Fibroblast of lung (primary cell): ENCODE results near the gene WASHC2A.
"Not testable (repeated sequence)": the region's sequence is repeated elsewhere in the genome, so short reads cannot be mapped to it uniquely, and the experiment has no call there.

ENCODE experiments used
- CTCF ChIP-seq, 2 donors: IDR thresholded peaks in 1 of 2; conservative IDR thresholded peaks in 1 of 2; 1 replicate in 1 of 2; 2 replicates in 1 of 2; pipeline ENCODE4 v1.5.1; 2011 to 2012; ENCODE audit warnings: low read length in 2 of 2, control low read depth in 1 of 2, inconsistent platforms in 1 of 2, low read depth in 1 of 2, mild to moderate bottlenecking in 1 of 2
- EZH2 ChIP-seq: IDR thresholded peaks from 2 replicates; pipeline ENCODE4 v1.5.1; 2012; ENCODE audit warnings: low read length, control low read depth, mild to moderate bottlenecking; ENCODE audit errors: missing control alignments

GRCh38 chr10:50132322-50132721, 64.6 kb downstream of the WASHC2A start:
- not testable (repeated sequence) for TF ChIP-seq CTCF (conservative IDR thresholded peaks at IDR 0.05 in 1 of 2, IDR thresholded peaks at IDR 0.05 in 1 of 2; ENCODE audit: low read depth in 1 of 2, low read length in 2 of 2); EZH2
